GM12878 (cell line): ENCODE results near the gene MATN1.

ENCODE experiments used
- BCL11A ChIP-seq: IDR thresholded peaks from 2 replicates; pipeline ENCODE4 v1.6.1; 2011; ENCODE audit warnings: low read depth, low read length
- BRCA1 ChIP-seq: IDR thresholded peaks from 2 replicates; pipeline ENCODE4 v1.6.1; 2011; ENCODE audit warnings: low read depth, low read length, improper control_type of control experiment
- CHD2 ChIP-seq: IDR thresholded peaks from 2 replicates; pipeline ENCODE4 v1.6.1; 2011; ENCODE audit warnings: low read depth, low read length, improper control_type of control experiment, borderline replicate concordance
- EZH2 ChIP-seq: IDR thresholded peaks from 2 replicates; pipeline ENCODE4 v1.6.1; 2012; ENCODE audit warnings: low read depth, mild to moderate bottlenecking, control low read depth, inconsistent platforms, low read length, borderline replicate concordance; ENCODE audit not compliant: control insufficient read depth
- NFXL1 ChIP-seq: fragments of 450-650 bp; IDR thresholded peaks from 2 replicates; pipeline ENCODE4 v1.6.1; 2017; ENCODE audit warnings: antibody characterized with exemption, mild to moderate bottlenecking, borderline replicate concordance
- POLR2A ChIP-seq: IDR thresholded peaks from 2 replicates; pipeline ENCODE4 v1.6.1; 2011; ENCODE audit warnings: low read depth, mild to moderate bottlenecking, low read length
- POLR2AphosphoS5 ChIP-seq: IDR thresholded peaks from 2 replicates; pipeline ENCODE4 v1.6.1; 2011; ENCODE audit warnings: mild to moderate bottlenecking, low read length, inconsistent platforms
- RAD21 ChIP-seq: IDR thresholded peaks from 2 replicates; pipeline ENCODE4 v1.6.1; 2011; ENCODE audit warnings: mild to moderate bottlenecking, low read depth, low read length, moderate library complexity; ENCODE audit not compliant: insufficient read depth
- USF1 ChIP-seq: IDR thresholded peaks from 2 replicates; pipeline ENCODE4 v1.6.1; 2011; ENCODE audit warnings: borderline replicate concordance, low read depth, mild to moderate bottlenecking, moderate library complexity, mixed read lengths, low read length; ENCODE audit not compliant: insufficient read depth; ENCODE audit errors: extremely low read length
- TF ChIP-seq, protein P1 (sequence below): IDR thresholded peaks from 2 replicates; pipeline ENCODE4 v1.6.1; 2012; ENCODE audit warnings: mild to moderate bottlenecking, low read depth, low read length
- TF ChIP-seq, protein P2 (sequence below): IDR thresholded peaks from 2 replicates; pipeline ENCODE4 v1.6.1; 2011; ENCODE audit warnings: low read depth, mild to moderate bottlenecking, low read length, moderate library complexity, borderline replicate concordance; ENCODE audit errors: extremely low read depth
- TF ChIP-seq, protein P3 (sequence below): IDR thresholded peaks from 2 replicates; pipeline ENCODE4 v1.6.1; 2012; ENCODE audit warnings: low read depth, low read length, improper control_type of control experiment
- TF ChIP-seq, protein P4 (sequence below), 3 experiments: IDR thresholded peaks in 2 of 3; conservative IDR thresholded peaks in 1 of 3; 2 replicates each; pipeline ENCODE4 v1.5.1; 2011; ENCODE audit warnings: low read depth in 3 of 3, low read length in 3 of 3, mild to moderate bottlenecking in 3 of 3, control low read depth in 2 of 3, moderate library complexity in 2 of 3, inconsistent platforms in 1 of 3, mixed read lengths in 1 of 3; ENCODE audit not compliant: control insufficient read depth in 2 of 3, insufficient read depth in 1 of 3; ENCODE audit errors: extremely low read depth in 1 of 3

GRCh38 chr1:30755746-30756145 is 32.4 kb upstream of the MATN1 start:
- no peak for TF ChIP-seq POLR2AphosphoS5
- peak; percentile 70 for TF ChIP-seq POLR2A
- TF ChIP-seq, protein P1, sequence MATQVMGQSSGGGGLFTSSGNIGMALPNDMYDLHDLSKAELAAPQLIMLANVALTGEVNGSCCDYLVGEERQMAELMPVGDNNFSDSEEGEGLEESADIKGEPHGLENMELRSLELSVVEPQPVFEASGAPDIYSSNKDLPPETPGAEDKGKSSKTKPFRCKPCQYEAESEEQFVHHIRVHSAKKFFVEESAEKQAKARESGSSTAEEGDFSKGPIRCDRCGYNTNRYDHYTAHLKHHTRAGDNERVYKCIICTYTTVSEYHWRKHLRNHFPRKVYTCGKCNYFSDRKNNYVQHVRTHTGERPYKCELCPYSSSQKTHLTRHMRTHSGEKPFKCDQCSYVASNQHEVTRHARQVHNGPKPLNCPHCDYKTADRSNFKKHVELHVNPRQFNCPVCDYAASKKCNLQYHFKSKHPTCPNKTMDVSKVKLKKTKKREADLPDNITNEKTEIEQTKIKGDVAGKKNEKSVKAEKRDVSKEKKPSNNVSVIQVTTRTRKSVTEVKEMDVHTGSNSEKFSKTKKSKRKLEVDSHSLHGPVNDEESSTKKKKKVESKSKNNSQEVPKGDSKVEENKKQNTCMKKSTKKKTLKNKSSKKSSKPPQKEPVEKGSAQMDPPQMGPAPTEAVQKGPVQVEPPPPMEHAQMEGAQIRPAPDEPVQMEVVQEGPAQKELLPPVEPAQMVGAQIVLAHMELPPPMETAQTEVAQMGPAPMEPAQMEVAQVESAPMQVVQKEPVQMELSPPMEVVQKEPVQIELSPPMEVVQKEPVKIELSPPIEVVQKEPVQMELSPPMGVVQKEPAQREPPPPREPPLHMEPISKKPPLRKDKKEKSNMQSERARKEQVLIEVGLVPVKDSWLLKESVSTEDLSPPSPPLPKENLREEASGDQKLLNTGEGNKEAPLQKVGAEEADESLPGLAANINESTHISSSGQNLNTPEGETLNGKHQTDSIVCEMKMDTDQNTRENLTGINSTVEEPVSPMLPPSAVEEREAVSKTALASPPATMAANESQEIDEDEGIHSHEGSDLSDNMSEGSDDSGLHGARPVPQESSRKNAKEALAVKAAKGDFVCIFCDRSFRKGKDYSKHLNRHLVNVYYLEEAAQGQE, result no peak
- TF ChIP-seq BRCA1, result no peak
- TF ChIP-seq, protein P2, sequence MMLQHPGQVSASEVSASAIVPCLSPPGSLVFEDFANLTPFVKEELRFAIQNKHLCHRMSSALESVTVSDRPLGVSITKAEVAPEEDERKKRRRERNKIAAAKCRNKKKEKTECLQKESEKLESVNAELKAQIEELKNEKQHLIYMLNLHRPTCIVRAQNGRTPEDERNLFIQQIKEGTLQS, result no peak
- no peak for TF ChIP-seq USF1
- no peak for TF ChIP-seq EZH2
- TF ChIP-seq, protein P3, sequence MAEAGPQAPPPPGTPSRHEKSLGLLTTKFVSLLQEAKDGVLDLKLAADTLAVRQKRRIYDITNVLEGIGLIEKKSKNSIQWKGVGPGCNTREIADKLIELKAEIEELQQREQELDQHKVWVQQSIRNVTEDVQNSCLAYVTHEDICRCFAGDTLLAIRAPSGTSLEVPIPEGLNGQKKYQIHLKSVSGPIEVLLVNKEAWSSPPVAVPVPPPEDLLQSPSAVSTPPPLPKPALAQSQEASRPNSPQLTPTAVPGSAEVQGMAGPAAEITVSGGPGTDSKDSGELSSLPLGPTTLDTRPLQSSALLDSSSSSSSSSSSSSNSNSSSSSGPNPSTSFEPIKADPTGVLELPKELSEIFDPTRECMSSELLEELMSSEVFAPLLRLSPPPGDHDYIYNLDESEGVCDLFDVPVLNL, result no peak
- no peak for TF ChIP-seq NFXL1
- TF ChIP-seq, protein P4, sequence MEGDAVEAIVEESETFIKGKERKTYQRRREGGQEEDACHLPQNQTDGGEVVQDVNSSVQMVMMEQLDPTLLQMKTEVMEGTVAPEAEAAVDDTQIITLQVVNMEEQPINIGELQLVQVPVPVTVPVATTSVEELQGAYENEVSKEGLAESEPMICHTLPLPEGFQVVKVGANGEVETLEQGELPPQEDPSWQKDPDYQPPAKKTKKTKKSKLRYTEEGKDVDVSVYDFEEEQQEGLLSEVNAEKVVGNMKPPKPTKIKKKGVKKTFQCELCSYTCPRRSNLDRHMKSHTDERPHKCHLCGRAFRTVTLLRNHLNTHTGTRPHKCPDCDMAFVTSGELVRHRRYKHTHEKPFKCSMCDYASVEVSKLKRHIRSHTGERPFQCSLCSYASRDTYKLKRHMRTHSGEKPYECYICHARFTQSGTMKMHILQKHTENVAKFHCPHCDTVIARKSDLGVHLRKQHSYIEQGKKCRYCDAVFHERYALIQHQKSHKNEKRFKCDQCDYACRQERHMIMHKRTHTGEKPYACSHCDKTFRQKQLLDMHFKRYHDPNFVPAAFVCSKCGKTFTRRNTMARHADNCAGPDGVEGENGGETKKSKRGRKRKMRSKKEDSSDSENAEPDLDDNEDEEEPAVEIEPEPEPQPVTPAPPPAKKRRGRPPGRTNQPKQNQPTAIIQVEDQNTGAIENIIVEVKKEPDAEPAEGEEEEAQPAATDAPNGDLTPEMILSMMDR (IDR thresholded peaks at IDR 0.05 in 2 of 3, conservative IDR thresholded peaks at IDR 0.05 in 1 of 3; ENCODE audit: control insufficient read depth in 2 of 3, extremely low read depth in 1 of 3, insufficient read depth in 1 of 3, low read depth in 3 of 3, low read length in 3 of 3), result peak in 1 of 3 experiments; percentile 23; a peak in 1 of 6 replicates
- TF ChIP-seq BCL11A, result no peak
- no peak for TF ChIP-seq RAD21
- TF ChIP-seq CHD2, result no peak
